VCaP (cell line): ENCODE measurements around the gene GOLGA6L10.
"Not testable (repeated sequence)": the region's sequence is repeated elsewhere in the genome, so short reads cannot be mapped to it uniquely, and the experiment has no call there.

Experiments
- H3K27ac ChIP-seq: fragments of 450-650 bp; 2 replicates; pipeline ENCODE4 v1.5.1; 2017
- TF ChIP-seq, protein P1 (sequence below): fragments of 450-650 bp; conservative IDR thresholded peaks from 2 replicates; pipeline ENCODE4 v1.5.1; 2017; ENCODE audit warnings: mild to moderate bottlenecking, moderate library complexity

GOLGA6L10 gene

DNA sequence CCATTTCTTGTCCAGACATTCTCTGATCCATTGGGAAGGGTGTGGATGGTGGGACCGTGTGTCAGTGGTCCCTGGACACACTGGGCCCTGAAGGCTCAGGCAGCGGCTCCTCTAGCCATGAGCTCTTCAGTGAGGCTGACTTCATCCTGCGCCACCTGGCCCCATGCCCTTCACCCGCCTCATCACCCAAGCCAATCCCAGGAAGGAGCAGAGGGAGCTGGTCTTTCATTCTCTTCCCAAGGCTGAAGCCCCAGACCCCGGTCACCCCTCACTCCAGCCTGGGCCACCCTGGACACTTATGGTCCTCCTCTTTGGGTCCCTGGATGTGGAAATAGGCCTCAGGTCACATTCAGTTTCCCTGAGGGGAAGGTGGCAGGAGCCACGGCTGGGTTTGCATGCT is 24.4 kb downstream of the GOLGA6L10 start:
- H3K27ac ChIP-seq, result not testable (repeated sequence)

DNA sequence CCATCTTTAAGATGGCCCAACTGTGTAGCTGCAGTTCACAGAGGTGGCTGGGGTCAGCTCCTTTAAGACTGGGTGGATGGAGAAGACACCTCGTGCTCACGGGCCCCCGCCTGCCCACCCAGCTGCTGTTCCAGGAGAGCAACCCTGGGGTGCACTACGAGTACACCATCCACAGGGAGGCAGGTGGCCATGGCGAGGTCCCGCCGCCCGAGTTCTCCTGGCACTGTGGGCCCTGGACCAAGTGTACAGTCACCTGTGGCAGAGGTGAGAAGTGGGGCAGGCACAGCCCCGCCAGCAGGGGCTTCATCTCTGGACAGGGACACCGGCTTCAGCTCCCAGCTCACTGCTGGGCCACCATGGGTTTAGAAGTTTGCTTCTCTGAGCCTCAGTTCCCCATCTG is 26.8 kb downstream of the GOLGA6L10 start:
- H3K27ac ChIP-seq, result not testable (repeated sequence)

DNA sequence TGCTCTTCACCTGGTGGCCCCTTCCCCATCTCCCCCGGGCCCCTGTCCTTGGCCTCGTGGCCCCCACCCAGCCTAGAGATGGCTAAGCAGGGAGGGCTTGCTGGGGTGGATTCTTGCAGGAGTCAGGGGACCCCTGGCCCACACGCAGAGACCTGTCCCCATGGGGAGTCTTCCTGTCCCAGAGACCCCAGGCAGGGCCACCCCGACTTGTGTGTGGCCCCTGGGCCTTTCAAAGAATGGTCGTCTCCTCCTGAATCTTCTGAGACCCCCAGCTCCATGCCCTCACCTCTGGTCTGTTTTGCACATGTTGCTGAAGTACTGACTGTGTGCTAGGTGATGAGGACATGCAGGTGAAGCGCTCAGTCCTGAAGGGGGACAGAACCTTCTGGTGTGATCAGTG is 28.4 kb downstream of the GOLGA6L10 start:
- H3K27ac ChIP-seq, result not testable (repeated sequence)

DNA sequence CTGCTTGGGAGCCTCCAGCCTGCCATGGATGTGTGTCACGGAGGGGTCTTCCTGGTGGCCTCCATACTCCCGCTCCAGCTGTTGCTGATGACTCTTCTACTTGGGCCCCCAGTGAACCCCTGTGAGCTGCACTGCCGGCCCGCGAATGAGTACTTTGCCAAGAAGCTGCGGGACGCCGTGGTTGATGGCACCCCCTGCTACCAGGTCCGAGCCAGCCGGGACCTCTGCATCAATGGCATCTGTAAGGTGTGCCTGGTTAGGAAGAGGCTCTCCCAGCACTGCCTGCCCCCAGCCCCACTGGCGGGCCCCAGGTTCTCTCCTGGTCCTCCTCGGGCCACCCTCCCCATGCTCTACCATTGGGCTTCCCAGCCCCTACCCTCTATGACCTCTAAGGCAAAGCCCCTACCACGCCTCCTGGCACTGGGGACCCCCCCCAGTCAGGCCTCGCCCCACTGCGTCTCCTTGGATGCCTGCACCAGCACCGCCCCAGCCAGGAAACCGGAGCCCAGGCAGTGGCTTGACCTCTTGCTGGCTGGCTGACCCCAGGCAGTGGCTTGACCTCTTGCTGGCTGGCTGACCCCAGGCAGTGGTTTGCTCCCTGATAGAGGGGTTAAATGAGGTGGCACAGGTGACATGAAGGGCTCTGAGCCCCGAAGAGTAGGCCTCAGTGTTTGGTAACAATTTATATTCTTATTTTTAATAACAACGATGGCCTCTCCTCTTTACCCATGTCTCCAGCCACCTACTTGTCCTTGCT is 29.6 kb downstream of the GOLGA6L10 start:
- not testable (repeated sequence) for H3K27ac ChIP-seq

DNA sequence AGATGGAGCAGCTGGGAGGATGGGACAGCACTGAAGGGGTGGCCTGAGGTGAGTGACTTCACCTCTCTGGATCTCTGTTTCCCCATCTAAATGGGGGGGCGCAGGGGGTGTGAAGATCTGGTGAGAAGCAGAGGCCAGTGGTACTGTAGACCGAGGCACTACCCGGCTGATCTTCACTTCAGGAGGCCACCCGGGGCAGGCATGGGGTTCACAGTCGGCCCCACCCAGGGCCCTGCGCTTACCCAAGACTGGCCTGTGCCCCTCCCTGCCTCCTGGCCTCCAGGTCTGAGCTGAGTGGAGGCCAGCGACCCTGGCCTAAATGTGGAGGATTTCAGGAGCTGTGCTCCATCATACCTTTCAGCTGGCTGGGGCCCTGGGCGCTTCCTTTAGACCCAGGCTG is 31.0 kb downstream of the GOLGA6L10 start:
- not testable (repeated sequence) for H3K27ac ChIP-seq

DNA sequence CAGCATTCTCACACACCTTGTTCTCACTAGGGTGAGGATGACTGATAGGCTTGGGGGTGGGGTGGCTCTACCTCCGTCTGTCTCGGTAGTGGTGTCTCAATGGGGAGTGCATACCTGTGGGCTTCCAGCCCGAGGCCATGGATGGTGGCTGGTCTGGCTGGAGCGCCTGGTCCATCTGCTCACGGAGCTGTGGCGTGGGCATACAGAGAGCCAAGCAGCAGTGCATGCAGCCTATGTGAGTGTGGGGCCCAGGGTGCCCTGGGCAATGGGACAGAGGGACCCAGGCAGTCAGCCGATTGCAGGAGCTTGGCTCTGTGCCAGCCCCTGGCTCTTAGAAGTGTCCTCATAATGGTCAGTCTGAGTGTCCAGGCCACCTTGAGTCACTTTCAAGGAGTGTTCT is 31.8 kb downstream of the GOLGA6L10 start:
- not testable (repeated sequence) for H3K27ac ChIP-seq

DNA sequence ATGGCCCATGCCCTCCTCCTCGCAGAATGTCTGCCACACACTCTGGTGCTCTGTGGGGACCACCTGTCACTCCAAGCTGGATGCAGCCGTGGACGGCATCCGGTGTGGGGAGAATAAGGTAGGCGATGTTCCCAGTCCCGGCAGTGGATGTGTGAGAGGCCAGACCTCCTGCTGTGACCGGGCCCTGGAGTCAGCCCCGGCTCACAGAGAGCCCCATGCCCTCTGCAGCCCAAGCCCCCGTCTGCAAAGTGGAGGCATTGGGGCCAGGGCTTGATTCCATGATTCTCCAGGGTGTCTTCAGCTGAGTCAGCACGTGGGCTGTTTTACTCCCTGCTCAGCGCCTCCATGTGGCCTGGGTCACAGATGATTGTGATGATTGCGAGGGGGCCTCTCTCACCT is 32.2 kb downstream of the GOLGA6L10 start:
- H3K27ac ChIP-seq, result no peak overlapping the region
- TF ChIP-seq, protein P1, sequence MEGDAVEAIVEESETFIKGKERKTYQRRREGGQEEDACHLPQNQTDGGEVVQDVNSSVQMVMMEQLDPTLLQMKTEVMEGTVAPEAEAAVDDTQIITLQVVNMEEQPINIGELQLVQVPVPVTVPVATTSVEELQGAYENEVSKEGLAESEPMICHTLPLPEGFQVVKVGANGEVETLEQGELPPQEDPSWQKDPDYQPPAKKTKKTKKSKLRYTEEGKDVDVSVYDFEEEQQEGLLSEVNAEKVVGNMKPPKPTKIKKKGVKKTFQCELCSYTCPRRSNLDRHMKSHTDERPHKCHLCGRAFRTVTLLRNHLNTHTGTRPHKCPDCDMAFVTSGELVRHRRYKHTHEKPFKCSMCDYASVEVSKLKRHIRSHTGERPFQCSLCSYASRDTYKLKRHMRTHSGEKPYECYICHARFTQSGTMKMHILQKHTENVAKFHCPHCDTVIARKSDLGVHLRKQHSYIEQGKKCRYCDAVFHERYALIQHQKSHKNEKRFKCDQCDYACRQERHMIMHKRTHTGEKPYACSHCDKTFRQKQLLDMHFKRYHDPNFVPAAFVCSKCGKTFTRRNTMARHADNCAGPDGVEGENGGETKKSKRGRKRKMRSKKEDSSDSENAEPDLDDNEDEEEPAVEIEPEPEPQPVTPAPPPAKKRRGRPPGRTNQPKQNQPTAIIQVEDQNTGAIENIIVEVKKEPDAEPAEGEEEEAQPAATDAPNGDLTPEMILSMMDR, result no peak

DNA sequence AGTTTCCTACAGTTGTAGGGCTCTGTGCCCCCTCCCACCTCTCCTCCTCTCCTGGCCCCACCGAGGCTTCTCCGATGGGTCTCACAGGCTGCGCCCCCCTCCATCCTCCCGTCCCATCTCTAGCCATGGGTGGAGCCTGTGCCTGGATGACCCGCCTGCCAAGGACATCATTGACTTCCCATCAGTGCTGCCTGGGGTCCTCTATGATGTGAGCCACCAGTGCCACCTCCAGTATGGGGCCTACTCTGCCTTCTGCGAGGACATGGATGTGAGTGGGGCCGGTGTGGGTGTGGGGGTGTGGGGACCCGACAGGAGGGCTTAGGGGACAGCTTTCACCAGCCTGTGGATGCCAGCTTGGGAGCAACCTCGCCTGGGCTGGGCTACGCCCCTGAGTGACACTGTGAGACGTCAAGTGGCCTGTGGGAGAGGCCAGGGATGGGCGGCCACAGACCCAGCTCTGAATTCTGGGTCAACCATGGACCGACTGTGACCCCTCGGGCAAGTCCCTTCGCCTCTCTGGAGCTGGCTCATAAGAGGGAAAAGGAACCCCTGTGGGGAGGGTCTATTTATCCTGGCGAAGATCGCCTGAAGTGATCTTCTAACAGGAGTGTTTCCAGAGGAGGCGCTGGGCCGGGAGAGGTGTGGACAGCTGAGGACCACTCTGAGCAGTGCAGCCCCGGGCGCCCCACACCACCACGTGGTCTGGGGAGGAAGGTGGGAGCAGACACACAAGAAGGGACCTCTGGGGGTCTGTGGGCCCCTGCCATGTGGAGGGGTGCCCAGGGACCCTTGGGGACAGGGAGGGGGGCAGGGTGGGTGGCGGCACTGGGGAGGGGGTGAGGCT is 32.8 kb downstream of the GOLGA6L10 start:
- not testable (repeated sequence) for H3K27ac ChIP-seq

DNA sequence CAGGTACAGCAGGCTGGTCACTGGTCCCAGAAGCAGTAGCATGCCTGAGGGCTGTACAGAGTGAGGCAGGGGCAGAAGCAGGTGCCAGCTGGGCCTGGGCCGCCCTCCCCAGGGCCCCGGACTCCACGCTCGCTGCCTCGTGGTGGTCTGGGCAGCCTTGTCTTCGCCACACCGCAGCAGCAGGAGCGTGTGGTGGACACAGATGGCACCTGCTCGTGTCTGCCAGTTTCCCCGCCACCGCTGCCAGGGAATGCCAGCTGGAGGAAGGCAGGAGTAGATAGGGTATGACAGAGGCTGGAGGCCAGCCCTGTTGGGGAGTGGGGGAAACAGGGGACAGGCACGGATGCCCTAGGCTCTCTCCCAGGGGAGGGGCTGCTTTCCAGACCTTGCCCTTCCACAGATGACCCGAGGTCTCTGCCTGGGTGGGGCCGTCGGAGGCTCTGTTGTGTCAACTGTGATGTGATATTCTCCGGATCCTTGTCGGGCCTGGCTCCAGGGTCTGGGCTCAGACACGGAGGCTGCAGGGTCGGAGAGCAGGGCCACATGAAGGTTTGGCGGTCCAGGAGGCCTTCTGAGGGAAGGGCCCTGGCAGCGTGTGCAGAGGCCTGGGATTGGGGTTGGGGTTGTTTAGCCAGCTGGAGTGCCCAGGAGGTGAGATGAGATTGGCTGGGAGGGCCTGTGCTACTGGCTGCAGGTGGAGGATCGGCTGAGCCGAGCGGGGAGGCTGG is 33.6 kb downstream of the GOLGA6L10 start:
- no peak overlapping the region for H3K27ac ChIP-seq
- TF ChIP-seq, protein P1, result no peak

DNA sequence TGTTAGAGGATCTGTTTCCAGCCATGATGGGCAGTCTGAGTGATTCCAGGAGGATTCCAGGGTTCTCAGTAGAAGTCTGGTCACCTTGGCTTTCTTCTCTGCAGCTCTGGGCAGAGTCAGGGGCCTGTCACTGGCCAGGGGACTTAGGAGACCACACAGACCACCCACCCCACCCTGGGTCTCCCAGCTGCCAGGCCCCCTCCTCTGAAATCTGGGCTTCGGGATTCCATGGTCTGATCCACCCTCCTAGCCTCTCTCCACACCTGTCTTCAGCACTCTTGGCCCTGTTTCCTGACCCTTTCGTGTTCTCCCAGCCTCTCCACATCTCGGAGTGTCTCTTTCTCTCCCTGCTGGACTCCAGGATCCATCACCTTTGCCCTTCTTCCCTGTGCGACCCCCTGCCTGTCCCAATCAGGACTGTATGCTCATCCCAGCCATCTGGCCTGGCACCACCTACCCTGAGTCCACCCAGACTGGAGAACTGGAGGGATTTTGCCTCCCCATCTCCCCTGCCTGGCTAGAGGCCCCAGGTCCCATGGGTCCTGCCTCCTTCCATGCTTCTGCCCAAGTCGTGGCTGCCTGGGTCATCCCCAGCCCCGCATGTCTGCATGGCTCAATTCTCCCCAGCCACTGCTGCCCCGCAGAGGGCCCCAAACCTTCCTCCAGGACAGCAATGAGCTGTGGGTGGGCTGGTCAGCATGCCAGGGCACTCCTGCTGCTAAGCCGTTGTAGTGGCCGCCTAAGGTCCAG is 34.3 kb downstream of the GOLGA6L10 start:
- TF ChIP-seq, protein P1, result no peak
- no peak overlapping the region for H3K27ac ChIP-seq

DNA sequence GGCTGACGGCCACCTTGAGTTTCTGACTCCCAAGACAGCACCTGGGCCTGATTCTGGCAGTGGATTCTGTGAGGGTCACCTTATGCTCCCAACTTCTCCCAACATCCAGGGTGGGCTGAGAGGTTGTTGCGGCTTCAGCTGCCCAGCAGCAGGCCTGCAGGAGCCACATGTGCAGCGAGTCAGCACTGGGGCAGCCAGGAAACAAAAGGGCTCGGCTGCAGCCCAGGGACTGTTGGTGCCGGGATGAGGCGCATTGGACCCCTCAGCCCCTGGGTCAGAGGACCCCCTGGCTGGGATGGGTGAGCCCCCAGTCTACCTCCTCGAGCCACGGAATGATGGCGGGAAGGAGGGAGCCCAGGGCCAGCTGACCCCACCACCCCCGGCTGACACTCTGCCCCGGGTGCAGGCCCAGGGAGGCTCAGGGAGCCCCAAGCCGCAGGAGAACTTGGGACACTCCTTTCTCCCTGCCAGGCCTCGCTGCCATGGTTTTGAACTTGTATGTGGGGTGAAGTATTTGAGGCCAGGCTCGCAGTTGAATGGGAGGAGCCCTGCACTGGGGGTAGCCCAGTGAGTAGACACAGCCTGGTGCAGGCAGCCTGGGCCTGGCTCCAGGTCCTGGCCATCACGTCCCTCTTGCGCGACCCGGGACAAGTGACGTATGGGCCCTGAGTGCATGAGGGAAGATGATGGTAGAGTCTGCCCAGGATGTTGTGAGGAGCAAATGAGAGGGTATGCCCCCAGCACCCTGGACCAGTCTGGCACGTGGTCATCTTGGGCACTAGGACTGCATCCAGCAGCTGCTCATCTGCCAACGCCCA is 35.1 kb downstream of the GOLGA6L10 start:
- H3K27ac ChIP-seq, result not testable (repeated sequence)
